ENCODE measurements around the gene PIP5K1B.

Gene PIP5K1B

GRCh38 chr9:68746525-68746924 is 41.5 kb downstream of the PIP5K1B start:
- TF ChIP-seq, protein P1, sequence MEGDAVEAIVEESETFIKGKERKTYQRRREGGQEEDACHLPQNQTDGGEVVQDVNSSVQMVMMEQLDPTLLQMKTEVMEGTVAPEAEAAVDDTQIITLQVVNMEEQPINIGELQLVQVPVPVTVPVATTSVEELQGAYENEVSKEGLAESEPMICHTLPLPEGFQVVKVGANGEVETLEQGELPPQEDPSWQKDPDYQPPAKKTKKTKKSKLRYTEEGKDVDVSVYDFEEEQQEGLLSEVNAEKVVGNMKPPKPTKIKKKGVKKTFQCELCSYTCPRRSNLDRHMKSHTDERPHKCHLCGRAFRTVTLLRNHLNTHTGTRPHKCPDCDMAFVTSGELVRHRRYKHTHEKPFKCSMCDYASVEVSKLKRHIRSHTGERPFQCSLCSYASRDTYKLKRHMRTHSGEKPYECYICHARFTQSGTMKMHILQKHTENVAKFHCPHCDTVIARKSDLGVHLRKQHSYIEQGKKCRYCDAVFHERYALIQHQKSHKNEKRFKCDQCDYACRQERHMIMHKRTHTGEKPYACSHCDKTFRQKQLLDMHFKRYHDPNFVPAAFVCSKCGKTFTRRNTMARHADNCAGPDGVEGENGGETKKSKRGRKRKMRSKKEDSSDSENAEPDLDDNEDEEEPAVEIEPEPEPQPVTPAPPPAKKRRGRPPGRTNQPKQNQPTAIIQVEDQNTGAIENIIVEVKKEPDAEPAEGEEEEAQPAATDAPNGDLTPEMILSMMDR (IDR thresholded peaks at IDR 0.05; ENCODE audit: low read depth, low read length, missing control alignments): no peak
- Histone ChIP-seq H3K27ac (no peak overlapping the region), H3K36me3 (replicated peaks) (no peaks in the 10 kb centered on the region), H3K4me3 (ENCODE audit: low read depth, low read length) (no peak overlapping the region), H3K27me3 (replicated peaks) (no peaks in the 10 kb centered on the region)
- no peak for DNase-seq
- in situ Hi-C loops (cut with HindIII; ENCODE audit: low pct_ligation_motif_present, low sequenced_read_pairs): no loop called here

- no peaks in the 10 kb centered on the region for H3K27me3 ChIP-seq (replicated peaks)
- in situ Hi-C loops (cut with HindIII; ENCODE audit: low pct_ligation_motif_present, low sequenced_read_pairs): no loop called here
- no peak overlapping the region for H3K27ac ChIP-seq
- no peak overlapping the region for H3K4me3 ChIP-seq (ENCODE audit: low read depth, low read length)
- H3K36me3 ChIP-seq (replicated peaks): no peaks in the 10 kb centered on the region
- TF ChIP-seq, protein P1 (IDR thresholded peaks at IDR 0.05; ENCODE audit: low read depth, low read length, missing control alignments): no peak
- no peak for DNase-seq
Measured at GRCh38 chr9:68747043-68747533, 42.0 kb downstream of the PIP5K1B start.

GRCh38 chr9:68749135-68749534 is 44.1 kb downstream of the PIP5K1B start:
- no peak for DNase-seq
- TF ChIP-seq, protein P1 (IDR thresholded peaks at IDR 0.05; ENCODE audit: low read depth, low read length, missing control alignments): no peak
- in situ Hi-C loops (cut with HindIII; ENCODE audit: low pct_ligation_motif_present, low sequenced_read_pairs): no loop called here
- H3K4me3 ChIP-seq (ENCODE audit: low read depth, low read length): no peak overlapping the region
- no peaks in the 10 kb centered on the region for H3K27me3 ChIP-seq (replicated peaks)
- no peaks in the 10 kb centered on the region for H3K36me3 ChIP-seq (replicated peaks)
- no peak overlapping the region for H3K27ac ChIP-seq

DNA sequence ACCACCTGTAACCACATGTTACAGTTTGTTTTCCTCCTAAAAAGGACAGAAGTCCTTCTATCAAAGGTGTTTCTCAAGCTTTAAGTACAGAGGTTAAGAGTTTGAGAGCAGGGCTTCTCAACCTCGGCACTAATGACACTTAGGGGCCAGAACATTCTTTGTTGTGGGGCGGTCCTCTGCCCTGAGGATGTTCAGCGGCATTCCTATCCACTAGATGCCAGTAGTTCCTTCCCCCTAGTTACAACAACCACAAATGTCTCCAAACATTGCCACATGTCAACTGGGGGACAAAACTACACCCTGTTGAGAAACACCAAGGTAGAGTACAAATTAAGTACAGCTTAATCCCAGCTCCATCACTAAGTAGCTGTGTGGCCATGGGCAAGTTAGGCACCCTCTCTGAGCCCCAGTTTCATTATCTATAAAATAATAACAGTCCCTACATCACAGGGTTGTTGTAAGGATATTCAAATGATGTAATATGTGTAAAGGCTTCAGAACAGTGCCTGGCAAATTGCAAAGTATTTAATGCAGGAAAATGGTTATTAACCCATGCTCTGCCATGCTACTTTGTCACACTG is 44.6 kb downstream of the PIP5K1B start:
- H3K4me3 ChIP-seq (ENCODE audit: low read depth, low read length): no peak overlapping the region
- no peaks in the 10 kb centered on the region for H3K36me3 ChIP-seq (replicated peaks)
- H3K27me3 ChIP-seq (replicated peaks): no peaks in the 10 kb centered on the region
- no peak overlapping the region for H3K27ac ChIP-seq
- DNase-seq: no peak
- TF ChIP-seq, protein P1 (IDR thresholded peaks at IDR 0.05; ENCODE audit: low read depth, low read length, missing control alignments): no peak
- in situ Hi-C loops (cut with HindIII; ENCODE audit: low pct_ligation_motif_present, low sequenced_read_pairs): no loop called here

GRCh38 chr9:68750255-68750654 is 45.2 kb downstream of the PIP5K1B start:
- TF ChIP-seq, protein P1 (IDR thresholded peaks at IDR 0.05; ENCODE audit: low read depth, low read length, missing control alignments): no peak
- no peaks in the 10 kb centered on the region for H3K27me3 ChIP-seq (replicated peaks)
- no peak for DNase-seq
- H3K27ac ChIP-seq: no peak overlapping the region
- H3K4me3 ChIP-seq (ENCODE audit: low read depth, low read length): no peak overlapping the region
- in situ Hi-C loops (cut with HindIII; ENCODE audit: low pct_ligation_motif_present, low sequenced_read_pairs): no loop called here
- H3K36me3 ChIP-seq (replicated peaks): no peaks in the 10 kb centered on the region

DNA sequence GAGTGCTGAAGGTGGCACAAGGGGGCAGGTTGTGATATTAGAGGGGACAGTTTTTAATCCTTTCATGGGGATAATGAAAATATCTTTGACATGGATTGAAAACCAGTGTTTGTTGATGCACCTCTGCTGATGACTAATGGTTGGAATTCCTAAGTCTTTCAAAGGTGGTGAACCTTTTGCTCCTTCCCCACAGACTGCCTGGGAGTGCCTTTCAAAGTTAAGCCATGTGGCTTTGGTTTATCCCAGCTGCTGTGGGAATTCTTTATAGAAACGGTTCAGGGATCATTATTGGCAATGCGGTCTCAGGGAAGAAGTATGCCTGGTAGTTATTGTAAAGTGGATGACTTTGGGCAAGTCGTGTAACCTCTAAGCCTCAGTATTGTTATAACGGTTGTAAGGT is 45.7 kb downstream of the PIP5K1B start:
- TF ChIP-seq, protein P1 (IDR thresholded peaks at IDR 0.05; ENCODE audit: low read depth, low read length, missing control alignments): no peak
- H3K4me3 ChIP-seq (ENCODE audit: low read depth, low read length): no peak overlapping the region
- no peaks in the 10 kb centered on the region for H3K27me3 ChIP-seq (replicated peaks)
- no peaks in the 10 kb centered on the region for H3K36me3 ChIP-seq (replicated peaks)
- H3K27ac ChIP-seq: no peak overlapping the region
- DNase-seq: no peak
- in situ Hi-C loops (cut with HindIII; ENCODE audit: low pct_ligation_motif_present, low sequenced_read_pairs): no loop called here
